Occipital lobe (tissue), 1 donor: ENCODE measurements around the gene MRPS9. TPM values are rescaled to one million over a fixed set of nuclear protein-coding genes. Genes with fewer than 3 reads are reported as not detected.

ENCODE experiments used
- total RNA-seq: library from RNA; depleted of rRNA; stranded (reverse); fragments of >200 nt; gene quantifications from one replicate; pipeline ENCODE4 v1.2.3, GENCODE V29; 2014

MRPS9 gene
- total RNA-seq, 1 donor from 2014 or later: 15.1 TPM

Other genes starting within 250 kb of the MRPS9 start
- 274 TPM for gene POU3F3, start 184.0 kb upstream of the MRPS9 start, total RNA-seq
- 0.78 TPM for gene GPR45, start 203.7 kb downstream of the MRPS9 start, total RNA-seq